CD4-positive, alpha-beta T cell treated with Interleukin-17A for 1 hour (primary cell): Measurements from ENCODE around the gene CHDH.

ENCODE experiments used
- DNase-seq: peaks from one replicate; pipeline ENCODE4 v3.0.0-alpha.2; 2020

CHDH gene

GRCh38 chr3:53806182-53807116, 39.8 kb downstream of the CHDH start:
- DNase-seq, result no peak

- DNase-seq, result no peak
These were observed 40.6 kb downstream of the CHDH start for GRCh38 chr3:53805463-53806159.

GRCh38 chr3:53804697-53805462, 41.3 kb downstream of the CHDH start:
- no peak for DNase-seq

DNA sequence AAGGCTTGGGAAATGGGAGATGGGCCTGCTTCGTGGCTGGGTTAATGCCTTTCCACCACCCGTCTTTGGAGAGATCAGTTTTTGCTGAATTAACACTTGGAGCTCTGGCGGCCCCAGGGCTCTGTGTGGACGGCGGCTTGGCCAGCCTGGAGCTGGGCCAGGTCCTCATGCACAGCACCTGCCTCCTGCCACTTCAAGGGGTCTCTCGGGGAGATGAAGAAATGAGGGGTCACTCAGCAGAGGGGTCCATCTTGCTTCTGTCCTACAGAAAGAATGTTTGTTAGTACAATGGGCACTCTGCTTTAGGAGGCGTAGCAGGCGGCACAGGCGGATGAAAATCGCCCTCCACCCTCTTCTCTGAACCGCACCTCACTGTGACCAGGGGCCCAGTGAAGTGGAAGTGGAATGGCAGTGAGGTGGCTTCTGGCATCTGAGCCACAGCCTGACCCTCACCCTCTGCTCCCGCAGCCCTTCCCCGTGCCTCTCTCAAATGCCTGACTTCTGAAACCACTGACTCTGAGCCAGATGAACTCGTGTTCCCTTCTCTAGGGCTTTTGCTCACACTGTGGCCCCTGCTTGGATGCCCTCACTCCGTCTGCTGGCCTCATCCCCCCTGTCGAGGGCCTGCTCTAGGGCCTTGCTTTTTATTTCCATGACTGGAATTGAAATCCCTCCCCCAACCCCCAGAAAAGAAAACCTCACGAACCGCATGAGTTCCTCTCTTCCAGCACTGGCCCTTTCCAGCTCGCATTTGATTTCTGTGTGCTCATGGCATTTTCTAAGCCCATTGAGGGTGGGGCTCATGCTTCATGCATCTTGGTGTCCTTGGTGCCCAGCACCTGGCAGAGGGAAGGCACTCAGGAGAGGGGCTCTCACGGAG, 42.2 kb downstream of the CHDH start:
- no peak for DNase-seq

DNA sequence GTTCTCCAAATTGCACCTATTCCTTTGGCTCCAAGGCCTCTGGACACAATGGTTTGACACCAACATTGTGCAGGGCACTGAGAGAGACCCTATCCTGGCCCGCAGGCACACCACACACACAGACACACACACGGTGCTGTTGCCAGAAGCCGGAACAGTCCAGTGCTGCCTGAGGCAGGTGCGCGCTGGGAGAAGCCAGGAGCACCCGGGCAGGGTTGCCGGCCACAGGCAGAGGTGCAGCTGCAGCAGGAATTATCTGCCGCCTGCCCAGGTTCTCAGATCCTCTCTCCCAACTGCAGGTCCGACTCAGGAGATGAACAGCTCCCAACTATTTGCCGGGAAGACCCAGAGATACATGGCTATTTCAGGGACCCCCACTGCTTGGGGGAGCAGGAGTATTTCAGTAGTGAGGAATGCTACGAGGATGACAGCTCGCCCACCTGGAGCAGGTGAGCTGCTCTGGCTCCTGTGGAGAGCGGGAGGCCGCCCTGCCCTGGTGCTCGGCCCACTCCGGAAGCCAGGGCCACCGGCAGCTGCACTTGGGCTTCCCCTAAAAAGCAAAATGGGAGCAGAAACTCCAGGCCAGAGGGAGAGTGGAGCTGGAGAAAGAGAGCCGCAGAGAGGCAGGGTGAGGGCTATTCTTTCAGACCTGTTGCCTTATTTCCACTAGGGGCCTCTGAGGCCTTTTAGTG, 42.9 kb downstream of the CHDH start:
- DNase-seq, result no peak

GRCh38 chr3:53802256-53802880, 43.9 kb downstream of the CHDH start:
- DNase-seq, result no peak

GRCh38 chr3:53801319-53801718, 44.9 kb downstream of the CHDH start:
- no peak for DNase-seq

GRCh38 chr3:53800041-53800906, 45.9 kb downstream of the CHDH start:
- DNase-seq, result no peak

- no peak for DNase-seq
These were observed 46.8 kb downstream of the CHDH start for GRCh38 chr3:53799338-53799865.

DNA sequence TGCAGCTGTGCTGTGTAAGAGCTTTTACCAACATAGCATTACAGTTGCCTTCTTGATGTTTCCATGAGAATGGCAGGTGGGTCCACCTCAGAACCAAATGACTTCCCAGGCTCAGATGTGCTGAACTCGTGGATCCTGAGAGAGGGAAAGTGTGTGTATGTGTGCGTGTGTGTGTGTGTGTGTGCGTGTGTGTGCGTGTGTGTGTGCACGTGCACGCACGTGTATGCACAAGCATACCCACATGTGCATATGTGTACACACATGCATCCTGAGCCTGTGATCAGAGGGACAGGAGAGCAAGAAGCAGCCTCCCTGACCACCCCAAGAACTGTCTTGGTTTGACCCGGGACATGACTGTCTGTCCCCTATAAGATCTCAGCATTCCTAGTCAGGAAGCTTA, 48.1 kb downstream of the CHDH start:
- DNase-seq, result no peak

GRCh38 chr3:53795789-53796560, 50.2 kb downstream of the CHDH start:
- no peak for DNase-seq

- DNase-seq, result no peak
These were observed 51.0 kb downstream of the CHDH start for GRCh38 chr3:53795176-53795575.

DNA sequence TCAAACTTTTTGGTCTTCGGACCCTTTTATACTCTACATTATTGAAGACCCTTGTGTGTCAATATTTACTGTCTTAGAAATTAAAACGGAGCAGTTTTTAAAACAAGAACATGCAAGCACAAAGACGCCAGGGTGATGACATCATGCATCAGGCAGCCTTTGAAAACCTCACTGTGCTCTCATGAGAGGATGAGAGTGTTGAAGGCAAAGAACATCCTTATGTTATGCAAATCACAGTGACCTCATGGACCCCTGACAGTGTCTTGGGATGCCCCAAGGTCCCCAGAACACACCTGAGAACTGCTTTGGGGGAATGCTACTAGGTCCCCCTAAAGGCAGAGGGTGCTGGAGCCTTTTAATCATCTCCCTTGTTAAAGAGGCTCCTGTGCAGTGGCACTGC, 51.6 kb downstream of the CHDH start:
- DNase-seq, result no peak

- DNase-seq, result no peak
These were observed 53.4 kb downstream of the CHDH start for GRCh38 chr3:53792866-53793265.

GRCh38 chr3:53791317-53791716, 54.9 kb downstream of the CHDH start:
- DNase-seq, result no peak

- no peak for DNase-seq
These were observed 55.7 kb downstream of the CHDH start for GRCh38 chr3:53790470-53790869.

DNA sequence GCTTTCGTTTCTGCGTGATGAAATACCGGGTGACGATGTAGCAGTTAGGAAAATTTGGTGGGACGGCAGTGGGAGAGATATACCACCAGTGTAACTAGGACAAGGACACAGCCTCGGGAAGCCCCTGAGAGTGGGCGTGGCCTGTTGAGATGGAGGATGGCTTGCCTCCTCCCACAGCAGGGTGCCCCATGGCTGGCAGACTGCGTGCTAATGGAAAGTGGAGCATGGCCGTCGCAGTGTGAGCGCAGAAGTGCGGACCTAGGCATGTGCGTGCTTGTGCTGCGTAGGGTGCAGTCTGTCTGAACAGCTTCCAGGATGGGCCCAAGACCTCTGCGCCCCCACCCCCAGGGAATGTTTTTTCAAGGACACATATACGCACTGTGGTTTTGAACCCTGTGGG, 56.8 kb downstream of the CHDH start:
- DNase-seq, result no peak

- no peak for DNase-seq
These were observed 58.2 kb downstream of the CHDH start for GRCh38 chr3:53788038-53788437.

DNA sequence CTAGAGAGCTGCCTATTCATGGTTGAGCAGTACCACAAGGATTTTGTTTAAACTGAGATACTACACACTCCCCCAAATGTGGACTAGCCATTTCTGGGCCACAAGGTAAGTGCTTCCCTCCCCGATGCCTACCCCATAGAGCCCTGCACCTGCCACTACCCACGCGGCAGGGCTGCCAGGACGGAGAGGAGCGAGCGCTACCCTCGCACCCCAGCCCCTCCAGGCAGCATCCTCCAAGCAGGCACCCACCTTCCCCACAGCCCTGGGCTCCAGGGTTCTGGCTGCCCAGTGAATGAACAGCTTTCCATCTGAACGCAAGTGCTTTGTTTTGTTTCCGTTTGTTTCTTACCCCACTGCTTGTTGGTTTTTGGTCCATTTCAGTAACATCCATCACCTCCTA, 59.2 kb downstream of the CHDH start:
- no peak for DNase-seq
